HG03558 (cell line): Measurements from ENCODE around the gene SIPA1L3.

Source experiments
- ATAC-seq: cut with Tn5 transposase; IDR thresholded peaks from one replicate; pipeline ENCODE4 v1.9.1; 2021; ENCODE audit warnings: moderate number of reproducible peaks; ENCODE audit not compliant: unreplicated experiment; ENCODE audit errors: extremely low read depth

SIPA1L3 gene

GRCh38 chr19:38248421-38248820, 341.4 kb downstream of the SIPA1L3 start:
- no peak for ATAC-seq

DNA sequence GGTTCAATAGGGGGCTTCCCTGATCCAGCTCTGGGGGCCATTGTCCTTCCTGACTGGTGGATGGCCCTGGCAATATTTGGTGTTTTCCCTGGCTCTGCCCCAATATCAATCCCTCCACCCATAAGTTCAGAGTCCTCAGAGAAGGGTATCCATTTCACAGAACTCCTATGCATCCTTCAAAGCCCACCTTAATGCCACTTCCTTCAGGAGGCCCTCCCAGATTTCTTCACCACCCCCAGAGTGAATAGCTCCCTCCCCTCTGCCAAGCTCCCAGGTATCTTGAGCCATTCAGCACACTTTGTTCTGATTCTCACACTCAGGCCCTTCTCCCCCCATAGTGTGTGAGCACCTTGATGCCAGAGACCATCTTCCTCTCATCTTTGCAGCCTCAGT, 343.4 kb downstream of the SIPA1L3 start:
- ATAC-seq: no peak

- no peak for ATAC-seq
Measured at GRCh38 chr19:38250821-38251563, 344.0 kb downstream of the SIPA1L3 start.

- ATAC-seq: no peak
Measured at GRCh38 chr19:38251564-38252051, 344.6 kb downstream of the SIPA1L3 start.

GRCh38 chr19:38252385-38252784, 345.4 kb downstream of the SIPA1L3 start:
- no peak for ATAC-seq

- ATAC-seq: no peak
Measured at GRCh38 chr19:38252941-38253691, 346.1 kb downstream of the SIPA1L3 start.

DNA sequence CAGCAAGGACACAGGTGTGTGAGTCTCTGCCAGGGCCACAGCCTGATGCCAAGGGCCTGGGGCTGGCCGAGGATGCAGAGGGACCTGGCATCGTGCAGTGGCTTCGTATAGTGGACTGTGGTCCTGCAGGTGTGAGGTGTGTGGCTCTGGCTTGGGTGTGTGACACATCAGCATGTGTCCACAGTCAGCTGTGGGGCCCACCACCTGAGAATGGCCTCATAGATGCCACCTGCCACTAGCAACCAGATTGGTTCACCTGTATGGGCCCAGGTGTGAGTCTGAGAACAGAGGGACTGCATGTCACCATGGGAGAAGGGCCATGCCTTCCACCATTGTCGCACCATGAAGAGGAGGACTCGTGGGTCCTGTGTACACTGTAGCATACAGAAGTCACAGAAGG, 346.8 kb downstream of the SIPA1L3 start:
- no peak for ATAC-seq

- ATAC-seq: no peak
Measured at GRCh38 chr19:38255383-38256014, 348.5 kb downstream of the SIPA1L3 start.
